Activated CD8-positive, alpha-beta T cell treated with anti-CD3 and anti-CD28 coated beads for 36 hours (primary cell): ENCODE data around the gene ACTN1. TPM values are rescaled to one million over a fixed set of nuclear protein-coding genes. Genes with fewer than 3 reads are reported as not detected.

Experiments used
- ATAC-seq: fragments of 200-7000 bp; cut with Tn5 transposase; one replicate; pipeline ENCODE4 v1.10.0; 2021; ENCODE audit warnings: mild to moderate bottlenecking, moderate library complexity
- CTCF ChIA-PET: fragments of 350-600 bp; sonication (Branson Sonifier 250); formaldehyde crosslinking; loops from one replicate; lab custom pipeline; 2021; ENCODE audit warnings: antibody characterized with exemption; lab: Charles Lee
- POLR2A ChIA-PET: fragments of 350-600 bp; sonication (Branson Sonifier 250); formaldehyde crosslinking; loops from one replicate; lab custom pipeline; 2021; ENCODE audit warnings: antibody characterized with exemption; lab: Charles Lee
- DNase-seq: peaks from one replicate; pipeline ENCODE4 v3.0.0-alpha.2; 2020
- H3K27ac Mint-ChIP-seq: one replicate; pipeline ENCODE4 v1.8.0; 2021; ENCODE audit warnings: mild to moderate bottlenecking, mixed read lengths
- H3K27me3 Mint-ChIP-seq: one replicate; pipeline ENCODE4 v1.8.0; 2021; ENCODE audit warnings: mixed read lengths
- H3K36me3 Mint-ChIP-seq: one replicate; pipeline ENCODE4 v1.8.0; 2021; ENCODE audit warnings: low read depth, mixed read lengths
- H3K4me1 Mint-ChIP-seq: one replicate; pipeline ENCODE4 v1.8.0; 2021; ENCODE audit warnings: low read depth, mixed read lengths
- H3K4me3 Mint-ChIP-seq: one replicate; pipeline ENCODE4 v1.8.0; 2021; ENCODE audit warnings: mild to moderate bottlenecking, moderate library complexity, mixed read lengths
- H3K9me3 Mint-ChIP-seq: one replicate; pipeline ENCODE4 v1.8.0; 2021; ENCODE audit warnings: mixed read lengths
- intact Hi-C: fragments of 100-400 bp; cut with micrococcal nuclease; formaldehyde crosslinking; loops from one replicate; pipeline ENCODE4 v1.10.0; 2022
- total RNA-seq, 2 experiments: library from RNA; stranded (reverse); gene quantifications; one replicate each; pipeline ENCODE4 v1.2.3, GENCODE V29; 2021
- TF ChIP-seq, protein P1 (sequence below): fragments of 200-600 bp; IDR thresholded peaks from one replicate; pipeline ENCODE4 v1.8.0; 2022; ENCODE audit warnings: antibody characterized with exemption, mild to moderate bottlenecking

The ACTN1 gene
- total RNA-seq, 2 experiments from 2014 or later, result 214 TPM

DNA sequence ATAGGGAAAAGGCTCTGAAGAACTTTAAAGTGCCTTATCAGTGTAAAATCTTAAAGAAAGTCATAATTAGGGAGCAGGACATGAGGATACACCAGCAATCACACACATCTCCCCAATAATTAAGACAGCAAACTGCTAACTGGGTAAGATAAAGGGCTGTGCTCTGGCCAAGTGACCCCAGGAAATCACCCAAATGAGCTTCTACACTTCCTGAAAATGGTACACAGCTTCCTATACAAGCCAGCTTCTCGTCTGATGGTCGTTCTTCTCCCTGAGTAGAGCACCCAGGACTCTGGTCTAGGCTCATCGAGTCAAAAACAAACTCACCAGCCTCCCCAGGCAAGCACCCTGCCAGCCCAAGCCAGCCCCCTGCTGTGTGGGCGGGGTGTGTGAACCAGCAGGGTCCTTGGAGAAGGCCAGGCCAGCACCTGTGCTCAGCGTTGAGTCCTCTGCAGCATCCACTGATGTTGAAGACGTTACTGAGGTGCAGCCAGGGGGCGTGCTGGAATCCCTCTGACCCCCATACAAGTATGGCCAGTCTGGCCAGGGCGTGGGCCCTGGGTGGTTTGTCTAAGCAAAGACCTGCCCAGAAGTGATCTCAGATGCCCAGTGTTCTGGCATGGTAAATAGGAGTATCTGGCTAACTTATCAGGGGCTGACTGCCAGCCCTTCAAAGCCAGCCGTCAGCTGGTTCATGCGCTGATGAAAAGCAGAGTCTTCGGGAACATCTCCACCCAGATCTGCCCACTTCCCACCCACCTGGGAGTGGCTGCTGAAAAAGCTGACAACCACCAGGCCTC lies 41.4 kb downstream of the ACTN1 start:
- Mint-ChIP-seq H3K9me3 (no peaks in the 10 kb centered on the region), H3K4me3 (no peak overlapping the region), H3K27ac (peak overlapping the region; percentile 81), H3K27me3 (no peaks in the 10 kb centered on the region), H3K36me3 (peaks cover 9% of the 10 kb centered on the region), H3K4me1 (peaks cover 85% of the 10 kb centered on the region)
- ATAC-seq, result peak; percentile 60
- intact Hi-C loops, result no loop called here
- POLR2A ChIA-PET, result interaction anchor here (1.2 to 1.5 kb wide), 2 partner anchors 13 to 40 kb away, joined by 3 to 4 read pairs; no protein-coding TSS in a partner anchor
- CTCF ChIA-PET, result interaction anchor here (0.8 to 5.2 kb wide), 6 partner anchors 11 to 42 kb away, joined by 3 to 38 read pairs (median 4); no protein-coding TSS in a partner anchor
- TF ChIP-seq, protein P1, sequence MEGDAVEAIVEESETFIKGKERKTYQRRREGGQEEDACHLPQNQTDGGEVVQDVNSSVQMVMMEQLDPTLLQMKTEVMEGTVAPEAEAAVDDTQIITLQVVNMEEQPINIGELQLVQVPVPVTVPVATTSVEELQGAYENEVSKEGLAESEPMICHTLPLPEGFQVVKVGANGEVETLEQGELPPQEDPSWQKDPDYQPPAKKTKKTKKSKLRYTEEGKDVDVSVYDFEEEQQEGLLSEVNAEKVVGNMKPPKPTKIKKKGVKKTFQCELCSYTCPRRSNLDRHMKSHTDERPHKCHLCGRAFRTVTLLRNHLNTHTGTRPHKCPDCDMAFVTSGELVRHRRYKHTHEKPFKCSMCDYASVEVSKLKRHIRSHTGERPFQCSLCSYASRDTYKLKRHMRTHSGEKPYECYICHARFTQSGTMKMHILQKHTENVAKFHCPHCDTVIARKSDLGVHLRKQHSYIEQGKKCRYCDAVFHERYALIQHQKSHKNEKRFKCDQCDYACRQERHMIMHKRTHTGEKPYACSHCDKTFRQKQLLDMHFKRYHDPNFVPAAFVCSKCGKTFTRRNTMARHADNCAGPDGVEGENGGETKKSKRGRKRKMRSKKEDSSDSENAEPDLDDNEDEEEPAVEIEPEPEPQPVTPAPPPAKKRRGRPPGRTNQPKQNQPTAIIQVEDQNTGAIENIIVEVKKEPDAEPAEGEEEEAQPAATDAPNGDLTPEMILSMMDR, result no peak
- peak; percentile 69 for DNase-seq

DNA sequence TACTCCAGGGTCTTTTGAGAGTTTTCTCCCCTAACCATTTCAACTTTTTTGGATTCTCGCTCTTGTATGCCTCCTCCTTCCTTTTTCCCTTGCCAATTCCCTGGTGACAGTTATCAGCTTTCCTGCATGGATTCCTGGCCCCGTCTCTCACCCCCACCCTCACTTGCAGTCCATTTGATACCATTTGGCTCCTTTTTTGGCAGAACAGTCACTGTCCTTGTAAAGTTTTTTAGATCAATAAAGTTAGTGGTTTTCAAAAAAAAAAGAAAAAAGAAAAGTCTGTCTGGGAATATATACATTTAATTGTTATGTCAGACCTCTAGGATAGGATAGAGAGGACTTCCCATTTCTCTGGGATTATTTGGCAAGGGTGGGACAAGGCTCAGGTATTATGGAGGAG lies 42.1 kb downstream of the ACTN1 start:
- H3K27me3 Mint-ChIP-seq, result no peaks in the 10 kb centered on the region
- ChIA-PET POLR2A (interaction anchor here (1.2 to 1.5 kb wide), 3 partner anchors 8 to 41 kb away, joined by 3 to 4 read pairs (median 4); no protein-coding TSS in a partner anchor), CTCF (interaction anchor here (0.8 to 5.2 kb wide), 3 partner anchors 11 to 43 kb away, joined by 4 to 38 read pairs (median 4); no protein-coding TSS in a partner anchor)
- peaks cover 85% of the 10 kb centered on the region for H3K4me1 Mint-ChIP-seq
- H3K36me3 Mint-ChIP-seq, result peaks cover 10% of the 10 kb centered on the region
- intact Hi-C loops, result no loop called here
- H3K9me3 Mint-ChIP-seq, result no peaks in the 10 kb centered on the region
- no peak for ATAC-seq
- no peak overlapping the region for H3K4me3 Mint-ChIP-seq
- TF ChIP-seq, protein P1, result no peak
- DNase-seq, result no peak
- peak overlapping the region; percentile 58 for H3K27ac Mint-ChIP-seq

DNA sequence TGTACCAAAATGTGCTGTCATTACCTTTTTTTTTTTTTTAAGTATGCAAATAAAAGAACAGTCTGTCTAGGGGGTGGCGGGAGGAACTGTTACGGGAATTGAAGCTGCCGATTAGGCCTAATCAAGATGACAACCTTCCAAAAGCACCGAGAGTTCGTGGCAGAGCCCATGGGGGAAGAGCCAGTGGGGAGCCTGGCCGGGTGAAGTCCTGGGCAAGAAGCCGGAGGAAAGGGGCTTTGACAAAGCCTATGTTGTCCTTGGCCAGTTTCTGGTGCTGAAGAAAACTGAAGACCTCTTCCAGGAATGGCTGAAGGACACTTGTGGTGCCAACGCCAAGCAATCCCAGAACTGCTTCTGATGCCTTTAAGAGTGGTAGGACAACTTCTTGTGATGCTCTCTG lies 42.6 kb downstream of the ACTN1 start:
- Mint-ChIP-seq H3K36me3 (peaks cover 11% of the 10 kb centered on the region), H3K9me3 (no peaks in the 10 kb centered on the region), H3K27ac (peak overlapping the region; percentile 5), H3K27me3 (no peaks in the 10 kb centered on the region), H3K4me3 (no peak overlapping the region), H3K4me1 (peaks cover 85% of the 10 kb centered on the region)
- ChIA-PET CTCF (interaction anchor here (5.2 kb wide), 1 partner anchor 11 kb away, joined by 38 read pairs; no protein-coding TSS in a partner anchor), POLR2A (interaction anchor here (1.3 kb wide), 1 partner anchor 9 kb away, joined by 4 read pairs; no protein-coding TSS in a partner anchor)
- TF ChIP-seq, protein P1, result no peak
- ATAC-seq (no peak), DNase-seq (no peak)
- intact Hi-C loops, result no loop called here

DNA sequence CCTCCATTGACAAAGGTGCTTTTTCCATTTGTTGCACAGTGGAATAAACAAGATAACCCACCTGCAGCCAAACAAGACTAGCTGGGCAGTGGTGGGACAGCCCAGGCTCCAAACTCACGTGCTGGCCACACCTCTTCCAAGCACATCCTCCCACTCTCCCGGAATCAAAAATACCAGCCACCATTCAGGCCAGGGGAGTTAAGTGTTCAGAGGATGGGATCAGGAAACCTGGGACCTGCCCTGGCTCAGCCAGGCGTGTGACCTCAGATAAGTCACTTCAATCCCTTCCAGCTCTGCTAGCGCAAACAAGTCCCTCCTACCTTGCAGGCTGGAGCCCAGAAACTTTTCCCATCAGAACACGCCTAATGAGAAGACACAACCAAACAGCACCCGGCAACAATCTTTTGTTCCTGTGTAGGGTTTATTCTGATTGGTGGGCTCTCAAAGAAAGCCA lies 43.3 kb downstream of the ACTN1 start:
- POLR2A ChIA-PET, result interaction anchor here (1.3 kb wide), 1 partner anchor 10 kb away, joined by 4 read pairs; no protein-coding TSS in a partner anchor
- TF ChIP-seq, protein P1, result no peak

More for the DNA sequence above, 43.3 kb downstream of the ACTN1 start:
- Mint-ChIP-seq H3K27me3 (no peaks in the 10 kb centered on the region), H3K36me3 (peaks cover 13% of the 10 kb centered on the region), H3K9me3 (no peaks in the 10 kb centered on the region), H3K27ac (no peak overlapping the region), H3K4me1 (peaks cover 88% of the 10 kb centered on the region), H3K4me3 (no peak overlapping the region)
- CTCF ChIA-PET, result interaction anchor here (5.2 kb wide), 1 partner anchor 10 kb away, joined by 38 read pairs; no protein-coding TSS in a partner anchor
- intact Hi-C loops, result loop anchor here (1.0 kb wide), 1 partner anchor 8 kb away; no protein-coding TSS in a partner anchor
- DNase-seq (no peak), ATAC-seq (no peak)
